Astrocyte (in vitro differentiated cells and primary cell): ENCODE measurements around the gene TENM4.

Experiments
- CTCF ChIP-seq: IDR thresholded peaks from 2 replicates; pipeline ENCODE4 v1.5.1; 2011; ENCODE audit warnings: low read depth, mild to moderate bottlenecking, inconsistent platforms, low read length, moderate library complexity; ENCODE audit not compliant: insufficient read depth
- EZH2 ChIP-seq: IDR thresholded peaks from 2 replicates; pipeline ENCODE4 v1.6.1; 2012; ENCODE audit warnings: mild to moderate bottlenecking, low read length, inconsistent platforms; ENCODE audit not compliant: insufficient read depth

- no peak for TF ChIP-seq CTCF
- no peak for TF ChIP-seq EZH2
Observed at GRCh38 chr11:79155237-79155636, 285.6 kb downstream of the TENM4 start.
